Endothelial cell of umbilical vein (primary cell): ENCODE results near the gene NAXD.

Experiments
- CTCF ChIP-seq, 2 donors: IDR thresholded peaks; 1 replicate in 1 of 2; 2 replicates in 1 of 2; pipeline ENCODE4 v1.5.1; 2011; ENCODE audit warnings: low read length in 2 of 2, mild to moderate bottlenecking in 2 of 2, moderate library complexity in 2 of 2, control low read depth in 1 of 2, inconsistent platforms in 1 of 2, low read depth in 1 of 2; ENCODE audit not compliant: insufficient read depth in 1 of 2; ENCODE audit errors: extremely low read depth in 1 of 2
- EZH2 ChIP-seq: IDR thresholded peaks from 2 replicates; pipeline ENCODE4 v1.6.1; 2012; ENCODE audit warnings: borderline replicate concordance, low read depth, mild to moderate bottlenecking, moderate library complexity, low read length, inconsistent platforms; ENCODE audit not compliant: severe bottlenecking
- MAX ChIP-seq: IDR thresholded peaks from 2 replicates; pipeline ENCODE4 v1.6.1; 2011; ENCODE audit not compliant: insufficient read depth, insufficient read length
- MYC ChIP-seq: IDR thresholded peaks from one replicate; pipeline ENCODE4 v1.6.1; 2011; ENCODE audit warnings: mild to moderate bottlenecking, low read depth, low read length
- POLR2A ChIP-seq: IDR thresholded peaks from 2 replicates; pipeline ENCODE4 v1.6.1; 2012; ENCODE audit warnings: low read depth, mild to moderate bottlenecking, control low read depth, low read length
- POLR2AphosphoS5 ChIP-seq: IDR thresholded peaks from 2 replicates; pipeline ENCODE4 v1.6.1; 2012; ENCODE audit warnings: low read depth, mild to moderate bottlenecking, control low read depth, low read length, moderate library complexity; ENCODE audit not compliant: insufficient read depth

- peak; percentile 37 to 54 for TF ChIP-seq CTCF (IDR thresholded peaks at IDR 0.05; ENCODE audit: extremely low read depth in 1 of 2, insufficient read depth in 1 of 2, low read depth in 1 of 2, low read length in 2 of 2)
- TF ChIP-seq EZH2 = no peak
- no peak for TF ChIP-seq POLR2AphosphoS5
- no peak for TF ChIP-seq POLR2A
- no peak for TF ChIP-seq MAX
- TF ChIP-seq MYC = no peak
Measured at GRCh38 chr13:110683203-110683883, 68.0 kb downstream of the NAXD start.
